ENCODE measurements around the gene LIMK2.

DNA sequence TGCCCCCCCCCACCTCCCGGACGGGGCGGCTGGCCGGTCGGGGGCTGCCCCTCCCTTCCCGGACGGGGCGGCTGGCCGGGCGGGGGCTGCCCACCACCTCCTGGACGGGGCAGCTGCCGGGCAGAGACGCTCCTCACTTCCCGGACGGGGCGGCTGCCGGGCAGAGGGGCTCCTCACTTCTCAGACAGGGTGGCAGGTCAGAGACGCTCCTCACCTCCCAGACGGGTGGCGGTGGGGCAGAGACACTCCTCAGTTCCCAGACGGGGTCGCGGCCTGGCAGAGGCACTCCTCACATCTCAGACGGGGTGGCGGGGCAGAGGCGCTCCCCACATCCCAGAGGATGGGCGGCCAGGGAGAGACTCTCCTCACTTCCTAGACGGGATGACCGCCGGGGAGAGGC lies 28.1 kb upstream of the LIMK2 start:
- no peak for TF ChIP-seq POLR2A (IDR thresholded peaks at IDR 0.05; ENCODE audit: low read length)
- TF ChIP-seq GATA1 (IDR thresholded peaks at IDR 0.05; ENCODE audit: low read depth, low read length), result no peak
